ENCODE measurements around the gene TRERF1.

GRCh38 chr6:42403831-42404230, 47.9 kb downstream of the TRERF1 start:
- TF ChIP-seq ZNF274 (IDR thresholded peaks at IDR 0.05; ENCODE audit: low read length), result no peak
- no peak for TF ChIP-seq ZNF274 (tag by site-specific recombination; IDR thresholded peaks at IDR 0.05; ENCODE audit: borderline replicate concordance)
- TF ChIP-seq CTCF (tag by site-specific recombination; IDR thresholded peaks at IDR 0.05), result no peak
- no peak for TF ChIP-seq ZNF18 (tag by site-specific recombination; IDR thresholded peaks at IDR 0.05)
- no peak for TF ChIP-seq ZBTB20 (tag by site-specific recombination; IDR thresholded peaks at IDR 0.05)
- TF ChIP-seq ZNF777 (tag by site-specific recombination; IDR thresholded peaks at IDR 0.05; ENCODE audit: borderline replicate concordance), result no peak
- no peak for TF ChIP-seq ZNF704 (tag by site-specific recombination; IDR thresholded peaks at IDR 0.05)
- TF ChIP-seq ZNF140 (tag by site-specific recombination; IDR thresholded peaks at IDR 0.05), result no peak
- no peak for TF ChIP-seq ZBTB7A (tag by site-specific recombination; IDR thresholded peaks at IDR 0.05; ENCODE audit: low read depth)
- no peak for TF ChIP-seq ZFP3 (tag by site-specific recombination; IDR thresholded peaks at IDR 0.05; ENCODE audit: low read depth)
- TF ChIP-seq ZNF10 (tag by site-specific recombination; IDR thresholded peaks at IDR 0.05), result no peak
- no peak for TF ChIP-seq ZNF175 (tag by site-specific recombination; IDR thresholded peaks at IDR 0.05)
- no peak for TF ChIP-seq ZNF239 (tag by site-specific recombination; IDR thresholded peaks at IDR 0.05)
